WERI-Rb-1 (cell line): ENCODE results near the gene QKI.
"Not testable (repeated sequence)": the region's sequence is repeated elsewhere in the genome, so short reads cannot be mapped to it uniquely, and the experiment has no call there.

Experiments
- DNase-seq: peaks from one replicate; pipeline ENCODE4 v3.0.0-alpha.2; 2020
- H3K27ac ChIP-seq: fragments of 250-450 bp; sonication (Bioruptor Pico); 2 replicates; pipeline ENCODE4 v1.5.1; 2020; ENCODE audit warnings: mild to moderate bottlenecking, moderate library complexity
- H3K27me3 ChIP-seq: fragments of 250-450 bp; sonication (Bioruptor Pico); 2 replicates; pipeline ENCODE4 v1.5.1; 2021; ENCODE audit warnings: mild to moderate bottlenecking, low read depth, moderate library complexity; ENCODE audit not compliant: insufficient read depth, severe bottlenecking
- H3K36me3 ChIP-seq: fragments of 250-450 bp; sonication (Bioruptor Pico); 2 replicates; pipeline ENCODE4 v1.5.1; 2020; ENCODE audit warnings: mild to moderate bottlenecking, moderate library complexity
- H3K4me3 ChIP-seq: 2 replicates; pipeline ENCODE4 v1.5.1; 2011; ENCODE audit warnings: low read depth, mild to moderate bottlenecking, control low read depth, low read length
- H3K9me3 ChIP-seq: fragments of 250-450 bp; sonication (Bioruptor Pico); 2 replicates; pipeline ENCODE4 v1.5.1; 2021; ENCODE audit warnings: mild to moderate bottlenecking, moderate library complexity; ENCODE audit not compliant: severe bottlenecking
- CTCF ChIP-seq: IDR thresholded peaks from 2 replicates; pipeline ENCODE4 v1.5.1; 2011; ENCODE audit warnings: low read depth, mild to moderate bottlenecking, control low read depth, inconsistent platforms, low read length

QKI gene

GRCh38 chr6:163588220-163588919, 173.9 kb downstream of the QKI start:
- Histone ChIP-seq H3K27ac (no peak overlapping the region), H3K9me3 (no peaks in the 10 kb centered on the region), H3K36me3 (no peaks in the 10 kb centered on the region), H3K27me3 (no peaks in the 10 kb centered on the region), H3K4me3 (no peak overlapping the region)
- no peak for TF ChIP-seq CTCF
- DNase-seq: no peak

GRCh38 chr6:163589387-163589786, 174.9 kb downstream of the QKI start:
- no peak for TF ChIP-seq CTCF
- H3K36me3 ChIP-seq: no peaks in the 10 kb centered on the region
- no peaks in the 10 kb centered on the region for H3K27me3 ChIP-seq
- no peak for DNase-seq
- H3K4me3 ChIP-seq: no peak overlapping the region
- H3K27ac ChIP-seq: no peak overlapping the region
- no peaks in the 10 kb centered on the region for H3K9me3 ChIP-seq

GRCh38 chr6:163590132-163590531, 175.6 kb downstream of the QKI start:
- not testable (repeated sequence) for H3K27me3 ChIP-seq, H3K27ac ChIP-seq, DNase-seq, H3K9me3 ChIP-seq, H3K36me3 ChIP-seq, H3K4me3 ChIP-seq

- Histone ChIP-seq H3K4me3 (no peak overlapping the region), H3K36me3 (no peaks in the 10 kb centered on the region), H3K9me3 (no peaks in the 10 kb centered on the region), H3K27ac (no peak overlapping the region), H3K27me3 (no peaks in the 10 kb centered on the region)
- TF ChIP-seq CTCF: no peak
- no peak for DNase-seq
Observed at GRCh38 chr6:163592872-163593271, 178.4 kb downstream of the QKI start.

GRCh38 chr6:163596174-163596573, 181.7 kb downstream of the QKI start:
- Histone ChIP-seq H3K27ac (no peak overlapping the region), H3K36me3 (no peaks in the 10 kb centered on the region), H3K9me3 (no peaks in the 10 kb centered on the region), H3K4me3 (no peak overlapping the region), H3K27me3 (no peaks in the 10 kb centered on the region)
- no peak for TF ChIP-seq CTCF
- no peak for DNase-seq

GRCh38 chr6:163599136-163599535, 184.6 kb downstream of the QKI start:
- no peak for DNase-seq
- no peaks in the 10 kb centered on the region for H3K27me3 ChIP-seq
- H3K4me3 ChIP-seq: no peak overlapping the region
- H3K9me3 ChIP-seq: no peaks in the 10 kb centered on the region
- TF ChIP-seq CTCF: no peak
- no peaks in the 10 kb centered on the region for H3K36me3 ChIP-seq
- H3K27ac ChIP-seq: no peak overlapping the region
